ENCODE results near the gene SCTR. TPM values are rescaled to one million over a fixed set of nuclear protein-coding genes. Genes with fewer than 3 reads are reported as not detected.

The SCTR gene
- total and polyA plus RNA-seq, 2 of the 13 experiments (the other 11 are each of a cell fraction or from before 2014, with no cell fraction given): not detected

DNA sequence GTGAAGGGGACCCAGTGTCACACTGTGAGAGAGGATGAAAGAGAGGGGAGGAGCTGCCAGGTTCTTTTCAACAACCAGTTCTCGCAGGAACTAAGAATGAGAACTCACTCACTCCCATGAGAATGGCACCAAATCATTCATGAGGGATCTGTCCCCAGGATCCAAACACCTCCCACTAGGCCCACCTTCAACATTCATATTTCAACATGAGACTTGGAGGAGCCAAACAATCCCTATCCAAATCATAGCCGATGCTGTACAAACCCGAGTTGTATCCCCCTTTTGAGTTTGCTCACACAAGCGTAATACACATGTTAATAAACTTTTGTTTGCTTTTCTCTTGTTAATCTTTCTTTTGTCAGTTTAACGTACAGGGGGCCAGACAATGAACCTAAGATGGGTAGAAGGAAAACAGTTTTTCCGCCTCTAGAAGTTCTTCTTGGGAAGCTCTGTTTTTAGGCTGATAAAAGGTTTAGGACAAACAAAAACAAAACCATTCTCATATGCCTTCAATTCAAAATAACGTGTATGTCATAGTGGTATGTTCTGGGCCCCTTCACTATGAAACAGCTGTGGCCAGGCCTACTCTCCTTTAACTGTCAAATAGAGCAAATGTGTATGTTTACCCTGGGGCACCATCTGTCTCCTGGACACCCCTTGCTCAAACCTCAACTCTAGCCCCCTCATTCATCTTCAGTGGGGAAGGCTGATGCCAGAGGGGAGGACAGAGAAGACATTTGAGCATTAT is 101.7 kb downstream of the SCTR start (continued):
- TF ChIP-seq, protein P1, sequence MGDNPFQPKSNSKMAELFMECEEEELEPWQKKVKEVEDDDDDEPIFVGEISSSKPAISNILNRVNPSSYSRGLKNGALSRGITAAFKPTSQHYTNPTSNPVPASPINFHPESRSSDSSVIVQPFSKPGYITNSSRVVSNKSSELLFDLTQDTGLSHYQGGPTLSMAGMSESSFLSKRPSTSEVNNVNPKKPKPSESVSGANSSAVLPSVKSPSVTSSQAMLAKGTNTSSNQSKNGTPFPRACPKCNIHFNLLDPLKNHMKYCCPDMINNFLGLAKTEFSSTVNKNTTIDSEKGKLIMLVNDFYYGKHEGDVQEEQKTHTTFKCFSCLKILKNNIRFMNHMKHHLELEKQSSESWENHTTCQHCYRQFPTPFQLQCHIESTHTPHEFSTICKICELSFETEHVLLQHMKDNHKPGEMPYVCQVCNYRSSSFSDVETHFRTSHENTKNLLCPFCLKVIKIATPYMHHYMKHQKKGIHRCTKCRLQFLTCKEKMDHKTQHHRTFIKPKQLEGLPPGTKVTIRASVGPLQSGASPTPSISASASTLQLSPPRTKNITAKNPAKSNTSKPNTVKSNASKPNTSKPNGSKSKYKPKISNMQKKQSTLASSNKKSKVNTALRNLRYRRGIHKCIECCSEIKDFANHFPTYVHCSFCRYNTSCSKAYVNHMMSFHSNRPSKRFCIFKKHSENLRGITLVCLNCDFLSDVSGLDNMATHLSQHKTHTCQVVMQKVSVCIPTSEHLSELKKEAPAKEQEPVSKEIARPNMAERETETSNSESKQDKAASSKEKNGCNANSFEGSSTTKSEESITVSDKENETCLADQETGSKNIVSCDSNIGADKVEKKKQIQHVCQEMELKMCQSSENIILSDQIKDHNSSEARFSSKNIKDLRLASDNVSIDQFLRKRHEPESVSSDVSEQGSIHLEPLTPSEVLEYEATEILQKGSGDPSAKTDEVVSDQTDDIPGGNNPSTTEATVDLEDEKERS (CRISPR knock-in tag; IDR thresholded peaks at IDR 0.05): no peak
- TF ChIP-seq REPIN1 (CRISPR knock-in tag; IDR thresholded peaks at IDR 0.05; ENCODE audit: borderline replicate concordance, low read depth) (0 out of 2 replicates have a peak, but pooled peaks have one; percentile 24), SP140L (CRISPR knock-in tag; IDR thresholded peaks at IDR 0.05; ENCODE audit: borderline replicate concordance) (no peak), CREB3 (CRISPR knock-in tag; IDR thresholded peaks at IDR 0.05) (no peak), ZNF777 (CRISPR knock-in tag; IDR thresholded peaks at IDR 0.05) (no peak), TCF7 (IDR thresholded peaks at IDR 0.05; ENCODE audit: low read depth) (0 out of 2 replicates have a peak, but pooled peaks have one; percentile 20), ZNF510 (CRISPR knock-in tag; IDR thresholded peaks at IDR 0.05; ENCODE audit: low read depth) (no peak), FOXA3 (CRISPR knock-in tag; IDR thresholded peaks at IDR 0.05) (0 out of 2 replicates have a peak, but pooled peaks have one; percentile 20), ZNF772 (CRISPR knock-in tag; IDR thresholded peaks at IDR 0.05) (0 out of 2 replicates have a peak, but pooled peaks have one; percentile 21), SOX13 (IDR thresholded peaks at IDR 0.05) (no peak), SOX13 (CRISPR knock-in tag; conservative IDR thresholded peaks at IDR 0.05 in 1 of 2, IDR thresholded peaks at IDR 0.05 in 1 of 2) (0 out of 4 replicates have a peak, but pooled peaks of 1 of the 2 experiments have one; percentile 6), ZNF549 (CRISPR knock-in tag; IDR thresholded peaks at IDR 0.05) (no peak)
- TF ChIP-seq, protein P2, sequence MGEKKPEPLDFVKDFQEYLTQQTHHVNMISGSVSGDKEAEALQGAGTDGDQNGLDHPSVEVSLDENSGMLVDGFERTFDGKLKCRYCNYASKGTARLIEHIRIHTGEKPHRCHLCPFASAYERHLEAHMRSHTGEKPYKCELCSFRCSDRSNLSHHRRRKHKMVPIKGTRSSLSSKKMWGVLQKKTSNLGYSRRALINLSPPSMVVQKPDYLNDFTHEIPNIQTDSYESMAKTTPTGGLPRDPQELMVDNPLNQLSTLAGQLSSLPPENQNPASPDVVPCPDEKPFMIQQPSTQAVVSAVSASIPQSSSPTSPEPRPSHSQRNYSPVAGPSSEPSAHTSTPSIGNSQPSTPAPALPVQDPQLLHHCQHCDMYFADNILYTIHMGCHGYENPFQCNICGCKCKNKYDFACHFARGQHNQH (CRISPR knock-in tag; IDR thresholded peaks at IDR 0.05): 0 out of 2 replicates have a peak, but pooled peaks have one; percentile 30
- TF ChIP-seq, protein P3, sequence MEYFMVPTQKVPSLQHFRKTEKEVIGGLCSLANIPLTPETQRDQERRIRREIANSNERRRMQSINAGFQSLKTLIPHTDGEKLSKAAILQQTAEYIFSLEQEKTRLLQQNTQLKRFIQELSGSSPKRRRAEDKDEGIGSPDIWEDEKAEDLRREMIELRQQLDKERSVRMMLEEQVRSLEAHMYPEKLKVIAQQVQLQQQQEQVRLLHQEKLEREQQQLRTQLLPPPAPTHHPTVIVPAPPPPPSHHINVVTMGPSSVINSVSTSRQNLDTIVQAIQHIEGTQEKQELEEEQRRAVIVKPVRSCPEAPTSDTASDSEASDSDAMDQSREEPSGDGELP (IDR thresholded peaks at IDR 0.05; ENCODE audit: borderline replicate concordance, low read depth): peak; percentile 44; the same call in 1 of the 2 replicates
- TF ChIP-seq, protein P4, sequence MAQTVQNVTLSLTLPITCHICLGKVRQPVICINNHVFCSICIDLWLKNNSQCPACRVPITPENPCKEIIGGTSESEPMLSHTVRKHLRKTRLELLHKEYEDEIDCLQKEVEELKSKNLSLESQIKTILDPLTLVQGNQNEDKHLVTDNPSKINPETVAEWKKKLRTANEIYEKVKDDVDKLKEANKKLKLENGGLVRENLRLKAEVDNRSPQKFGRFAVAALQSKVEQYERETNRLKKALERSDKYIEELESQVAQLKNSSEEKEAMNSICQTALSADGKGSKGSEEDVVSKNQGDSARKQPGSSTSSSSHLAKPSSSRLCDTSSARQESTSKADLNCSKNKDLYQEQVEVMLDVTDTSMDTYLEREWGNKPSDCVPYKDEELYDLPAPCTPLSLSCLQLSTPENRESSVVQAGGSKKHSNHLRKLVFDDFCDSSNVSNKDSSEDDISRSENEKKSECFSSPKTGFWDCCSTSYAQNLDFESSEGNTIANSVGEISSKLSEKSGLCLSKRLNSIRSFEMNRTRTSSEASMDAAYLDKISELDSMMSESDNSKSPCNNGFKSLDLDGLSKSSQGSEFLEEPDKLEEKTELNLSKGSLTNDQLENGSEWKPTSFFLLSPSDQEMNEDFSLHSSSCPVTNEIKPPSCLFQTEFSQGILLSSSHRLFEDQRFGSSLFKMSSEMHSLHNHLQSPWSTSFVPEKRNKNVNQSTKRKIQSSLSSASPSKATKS (CRISPR knock-in tag; IDR thresholded peaks at IDR 0.05): no peak
